ENCODE data around the gene TIMM8A.

DNA sequence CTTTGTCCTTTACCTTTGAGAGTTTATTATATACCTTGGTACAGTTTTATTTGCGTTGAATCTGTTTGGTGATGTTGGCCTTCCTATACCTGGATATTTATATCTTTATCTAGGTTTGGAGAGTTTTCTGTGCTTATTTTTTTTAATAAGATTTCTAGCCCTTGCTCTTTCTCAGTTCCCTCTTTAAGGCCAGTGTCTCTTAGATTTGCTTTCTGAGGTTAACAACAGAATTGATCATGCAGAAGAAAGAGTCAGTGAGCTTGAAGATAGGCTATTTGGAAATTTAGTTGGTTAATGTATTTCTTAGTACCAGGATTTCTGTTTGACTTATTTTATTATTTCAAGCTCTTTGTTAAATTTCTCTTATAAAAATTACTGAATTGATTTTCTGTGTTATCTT, 44.8 kb downstream of the TIMM8A start:
- no peak for TF ChIP-seq NR3C1 (IDR thresholded peaks at IDR 0.05)
- TF ChIP-seq, protein P1, sequence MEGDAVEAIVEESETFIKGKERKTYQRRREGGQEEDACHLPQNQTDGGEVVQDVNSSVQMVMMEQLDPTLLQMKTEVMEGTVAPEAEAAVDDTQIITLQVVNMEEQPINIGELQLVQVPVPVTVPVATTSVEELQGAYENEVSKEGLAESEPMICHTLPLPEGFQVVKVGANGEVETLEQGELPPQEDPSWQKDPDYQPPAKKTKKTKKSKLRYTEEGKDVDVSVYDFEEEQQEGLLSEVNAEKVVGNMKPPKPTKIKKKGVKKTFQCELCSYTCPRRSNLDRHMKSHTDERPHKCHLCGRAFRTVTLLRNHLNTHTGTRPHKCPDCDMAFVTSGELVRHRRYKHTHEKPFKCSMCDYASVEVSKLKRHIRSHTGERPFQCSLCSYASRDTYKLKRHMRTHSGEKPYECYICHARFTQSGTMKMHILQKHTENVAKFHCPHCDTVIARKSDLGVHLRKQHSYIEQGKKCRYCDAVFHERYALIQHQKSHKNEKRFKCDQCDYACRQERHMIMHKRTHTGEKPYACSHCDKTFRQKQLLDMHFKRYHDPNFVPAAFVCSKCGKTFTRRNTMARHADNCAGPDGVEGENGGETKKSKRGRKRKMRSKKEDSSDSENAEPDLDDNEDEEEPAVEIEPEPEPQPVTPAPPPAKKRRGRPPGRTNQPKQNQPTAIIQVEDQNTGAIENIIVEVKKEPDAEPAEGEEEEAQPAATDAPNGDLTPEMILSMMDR (IDR thresholded peaks at IDR 0.05): no peak
- TF ChIP-seq EHMT2 (IDR thresholded peaks at IDR 0.05; ENCODE audit: low read depth): no peak
- TF ChIP-seq KDM1A (IDR thresholded peaks at IDR 0.05; ENCODE audit: low read depth): no peak
